ENCODE results near the gene IL1R2. TPM values are rescaled to one million over a fixed set of nuclear protein-coding genes. Genes with fewer than 3 reads are reported as not detected.

The IL1R2 gene
- total RNA-seq, 1 donor from 2014 or later: 0.50 TPM

DNA sequence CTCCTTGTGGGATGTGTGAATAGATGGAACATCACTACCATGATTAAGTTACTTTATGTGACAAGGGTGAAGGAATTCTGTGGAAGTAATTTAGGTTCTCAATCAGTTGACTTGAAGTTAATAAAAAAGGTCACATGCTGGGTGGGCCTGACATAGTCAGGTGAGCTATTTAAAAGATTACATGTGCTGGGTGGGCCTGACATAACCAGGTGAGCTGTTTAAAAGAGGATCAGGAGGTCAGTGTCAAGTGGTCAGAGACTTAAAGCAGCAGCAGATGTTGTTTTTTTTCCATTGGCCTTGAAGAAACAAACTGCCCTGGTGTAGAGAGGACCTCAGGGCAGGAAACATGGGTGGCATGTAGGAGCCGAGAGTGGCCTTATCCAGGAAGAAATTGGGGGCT is 3.3 kb downstream of the IL1R2 start:
- DNase-seq (ENCODE audit: low read depth): no peak
- TF ChIP-seq, protein P1, sequence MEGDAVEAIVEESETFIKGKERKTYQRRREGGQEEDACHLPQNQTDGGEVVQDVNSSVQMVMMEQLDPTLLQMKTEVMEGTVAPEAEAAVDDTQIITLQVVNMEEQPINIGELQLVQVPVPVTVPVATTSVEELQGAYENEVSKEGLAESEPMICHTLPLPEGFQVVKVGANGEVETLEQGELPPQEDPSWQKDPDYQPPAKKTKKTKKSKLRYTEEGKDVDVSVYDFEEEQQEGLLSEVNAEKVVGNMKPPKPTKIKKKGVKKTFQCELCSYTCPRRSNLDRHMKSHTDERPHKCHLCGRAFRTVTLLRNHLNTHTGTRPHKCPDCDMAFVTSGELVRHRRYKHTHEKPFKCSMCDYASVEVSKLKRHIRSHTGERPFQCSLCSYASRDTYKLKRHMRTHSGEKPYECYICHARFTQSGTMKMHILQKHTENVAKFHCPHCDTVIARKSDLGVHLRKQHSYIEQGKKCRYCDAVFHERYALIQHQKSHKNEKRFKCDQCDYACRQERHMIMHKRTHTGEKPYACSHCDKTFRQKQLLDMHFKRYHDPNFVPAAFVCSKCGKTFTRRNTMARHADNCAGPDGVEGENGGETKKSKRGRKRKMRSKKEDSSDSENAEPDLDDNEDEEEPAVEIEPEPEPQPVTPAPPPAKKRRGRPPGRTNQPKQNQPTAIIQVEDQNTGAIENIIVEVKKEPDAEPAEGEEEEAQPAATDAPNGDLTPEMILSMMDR (IDR thresholded peaks at IDR 0.05; ENCODE audit: insufficient read depth, low read length, poor library complexity, severe bottlenecking): no peak
- Histone ChIP-seq H3K36me3 (ENCODE audit: control insufficient read depth, insufficient read depth, low read length) (no peaks in the 10 kb centered on the region), H3K27me3 (ENCODE audit: control insufficient read depth, insufficient read depth, low read length) (no peaks in the 10 kb centered on the region), H3K4me3 (ENCODE audit: low read depth, low read length) (no peak overlapping the region)

- Histone ChIP-seq H3K27me3 (ENCODE audit: control insufficient read depth, insufficient read depth, low read length) (no peaks in the 10 kb centered on the region), H3K36me3 (ENCODE audit: control insufficient read depth, insufficient read depth, low read length) (no peaks in the 10 kb centered on the region), H3K4me3 (ENCODE audit: low read depth, low read length) (no peak overlapping the region)
- no peak for DNase-seq (ENCODE audit: low read depth)
- TF ChIP-seq, protein P1 (IDR thresholded peaks at IDR 0.05; ENCODE audit: insufficient read depth, low read length, poor library complexity, severe bottlenecking): no peak
Measured at GRCh38 chr2:101995804-101996203, 4.0 kb downstream of the IL1R2 start.

DNA sequence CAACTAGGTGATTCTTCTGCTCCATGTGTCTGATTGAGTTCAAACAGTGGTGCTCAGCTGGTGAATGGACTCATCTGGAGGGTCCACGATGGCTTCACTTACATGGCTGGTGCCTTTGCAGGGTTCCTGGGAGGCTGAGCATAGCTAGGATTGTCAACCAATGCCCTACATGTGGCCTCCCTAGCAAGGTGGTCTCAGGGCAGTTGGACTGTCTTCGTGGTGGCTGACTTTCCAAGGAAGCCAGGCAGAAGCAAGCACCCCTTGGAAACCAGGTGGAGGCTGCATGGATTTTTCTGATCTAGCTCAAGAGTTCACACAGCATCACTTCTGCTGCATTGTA is 6.8 kb downstream of the IL1R2 start:
- no peaks in the 10 kb centered on the region for H3K27me3 ChIP-seq (ENCODE audit: control insufficient read depth, insufficient read depth, low read length)
- no peak overlapping the region for H3K4me3 ChIP-seq (ENCODE audit: low read depth, low read length)
- DNase-seq (ENCODE audit: low read depth): no peak
- no peaks in the 10 kb centered on the region for H3K36me3 ChIP-seq (ENCODE audit: control insufficient read depth, insufficient read depth, low read length)
- TF ChIP-seq, protein P1 (IDR thresholded peaks at IDR 0.05; ENCODE audit: insufficient read depth, low read length, poor library complexity, severe bottlenecking): no peak

GRCh38 chr2:101998896-101999789 is 7.4 kb downstream of the IL1R2 start:
- no peak overlapping the region for H3K4me3 ChIP-seq (ENCODE audit: low read depth, low read length)
- no peaks in the 10 kb centered on the region for H3K27me3 ChIP-seq (ENCODE audit: control insufficient read depth, insufficient read depth, low read length)
- TF ChIP-seq, protein P1 (IDR thresholded peaks at IDR 0.05; ENCODE audit: insufficient read depth, low read length, poor library complexity, severe bottlenecking): no peak
- DNase-seq (ENCODE audit: low read depth): peak; percentile 67
- no peaks in the 10 kb centered on the region for H3K36me3 ChIP-seq (ENCODE audit: control insufficient read depth, insufficient read depth, low read length)

GRCh38 chr2:102000012-102000411 is 8.3 kb downstream of the IL1R2 start:
- TF ChIP-seq, protein P1 (IDR thresholded peaks at IDR 0.05; ENCODE audit: insufficient read depth, low read length, poor library complexity, severe bottlenecking): no peak
- no peak overlapping the region for H3K4me3 ChIP-seq (ENCODE audit: low read depth, low read length)
- H3K36me3 ChIP-seq (ENCODE audit: control insufficient read depth, insufficient read depth, low read length): no peaks in the 10 kb centered on the region
- no peak for DNase-seq (ENCODE audit: low read depth)
- no peaks in the 10 kb centered on the region for H3K27me3 ChIP-seq (ENCODE audit: control insufficient read depth, insufficient read depth, low read length)

Measured in kidney epithelial cell (primary cell).